NCI-H345 treated with DMSO at 0.1 percent for 48 hours (cell line): ENCODE data around the gene CFHR1.

Experiments used
- DNase-seq: peaks from one replicate; lab custom pipeline; 2025; ENCODE audit not compliant: unreplicated experiment; lab: John Stamatoyannopoulos, UW

The CFHR1 gene

GRCh38 chr1:196875935-196876334 lies 56.4 kb downstream of the CFHR1 start:
- no peak for DNase-seq

DNA sequence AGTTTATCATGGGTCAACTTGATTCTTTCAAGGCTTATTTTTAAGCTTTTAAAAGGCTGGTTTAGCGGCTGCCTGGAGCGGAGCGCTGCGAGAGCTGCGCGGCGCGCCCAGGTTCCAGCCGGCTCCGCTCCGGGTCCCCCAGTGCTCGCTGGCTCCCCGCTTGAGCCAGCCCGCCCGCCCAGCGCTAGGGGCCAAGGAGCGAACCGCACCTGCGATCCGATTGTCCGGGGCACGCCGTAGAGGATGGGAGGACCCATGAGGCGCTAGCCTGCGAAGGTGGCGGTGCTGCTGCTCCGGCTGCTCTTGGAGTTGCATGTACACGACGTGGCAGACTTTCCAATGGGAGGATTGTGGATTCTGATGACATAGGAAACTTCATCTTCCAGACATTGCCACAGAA lies 58.4 kb downstream of the CFHR1 start:
- no peak for DNase-seq
